Neural cell (in vitro differentiated cells): ENCODE measurements around the gene TRAM2. TPM values are rescaled to one million over a fixed set of nuclear protein-coding genes. Genes with fewer than 3 reads are reported as not detected.

Experiments
- H2AFZ ChIP-seq: fragments of 200-600, 300-800 bp; sonication (generic), shearing (Covaris generic); 2 replicates; pipeline ENCODE4 v1.6.0; 2014; ENCODE audit warnings: low read depth, mild to moderate bottlenecking, antibody characterized with exemption, low read length, moderate library complexity
- H3F3A ChIP-seq: fragments of 200-600 bp; shearing (Covaris generic); 2 replicates; pipeline ENCODE4 v1.6.1; 2016; ENCODE audit warnings: mild to moderate bottlenecking, moderate library complexity, mixed read lengths, antibody characterized with exemption, low read length; ENCODE audit not compliant: insufficient read depth, poor library complexity, severe bottlenecking
- H3K27ac ChIP-seq: fragments of 200-600, 300-800 bp; sonication (generic), shearing (Covaris generic); 2 replicates; pipeline ENCODE4 v1.5.1; 2014; ENCODE audit warnings: mild to moderate bottlenecking, low read length, moderate library complexity
- H3K27me3 ChIP-seq: fragments of 300-800, 200-600 bp; sonication (generic), shearing (Covaris generic); 2 replicates; pipeline ENCODE4 v1.6.0; 2014; ENCODE audit warnings: mild to moderate bottlenecking, low read depth, low read length, moderate library complexity; ENCODE audit not compliant: insufficient read depth
- H3K36me3 ChIP-seq: fragments of 300-800, 200-600 bp; sonication (generic), shearing (Covaris generic); 2 replicates; pipeline ENCODE4 v1.5.1; 2014; ENCODE audit warnings: mild to moderate bottlenecking, antibody characterized with exemption, low read length, moderate library complexity; ENCODE audit not compliant: insufficient read depth
- H3K4me2 ChIP-seq: fragments of 300-800, 200-600 bp; sonication (generic), shearing (Covaris generic); 2 replicates; pipeline ENCODE4 v1.6.0; 2014; ENCODE audit warnings: mild to moderate bottlenecking, low read length
- H3K4me3 ChIP-seq: fragments of 300-800, 200-600 bp; sonication (generic), shearing (Covaris generic); 2 replicates; pipeline ENCODE4 v1.5.1; 2014; ENCODE audit warnings: mild to moderate bottlenecking, low read length, moderate library complexity
- H3K79me2 ChIP-seq: fragments of 200-600 bp; shearing (Covaris generic); replicated peaks from 2 replicates; pipeline ENCODE4 v1.6.0; 2014; ENCODE audit warnings: mild to moderate bottlenecking, low read length, moderate library complexity; ENCODE audit not compliant: insufficient read depth
- H3K9ac ChIP-seq: fragments of 300-800, 200-600 bp; sonication (generic), shearing (Covaris generic); 2 replicates; pipeline ENCODE4 v1.6.1; 2016; ENCODE audit warnings: mild to moderate bottlenecking, low read length, mixed read lengths
- H3K9me2 ChIP-seq: fragments of 200-600 bp; shearing (Covaris generic); 2 replicates; pipeline ENCODE4 v1.6.1; 2016; ENCODE audit warnings: mild to moderate bottlenecking, low read length, mixed read lengths; ENCODE audit not compliant: insufficient read depth
- H3K9me3 ChIP-seq: fragments of 200-600, 300-800 bp; sonication (generic), shearing (Covaris generic); 2 replicates; pipeline ENCODE4 v1.6.1; 2016; ENCODE audit warnings: mild to moderate bottlenecking, mixed run types, low read length, moderate library complexity, mixed read lengths
- H4K20me1 ChIP-seq: fragments of 200-600 bp; shearing (Covaris generic); 2 replicates; pipeline ENCODE4 v1.6.1; 2016; ENCODE audit warnings: mild to moderate bottlenecking, mixed run types; ENCODE audit not compliant: insufficient read depth
- CTCF ChIP-seq: fragments of 450-650 bp; IDR thresholded peaks from 2 replicates; pipeline ENCODE4 v1.5.1; 2014; ENCODE audit warnings: antibody characterized with exemption, mild to moderate bottlenecking, moderate library complexity; ENCODE audit not compliant: poor library complexity, severe bottlenecking
- EP300 ChIP-seq: fragments of 450-650 bp; conservative IDR thresholded peaks from 2 replicates; pipeline ENCODE4 v1.6.1; 2014; ENCODE audit warnings: antibody characterized with exemption, mild to moderate bottlenecking, moderate library complexity; ENCODE audit not compliant: poor library complexity, severe bottlenecking
- EZH2 ChIP-seq: fragments of 200-600, 300-800 bp; shearing (Covaris generic), sonication (generic); IDR thresholded peaks from 2 replicates; pipeline ENCODE4 v1.6.1; 2014; ENCODE audit warnings: antibody characterized with exemption, low read length, borderline replicate concordance, mild to moderate bottlenecking; ENCODE audit not compliant: insufficient read depth, poor library complexity, severe bottlenecking
- MXI1 ChIP-seq: fragments of 450-650 bp; conservative IDR thresholded peaks from 2 replicates; pipeline ENCODE4 v1.6.1; 2014; ENCODE audit warnings: antibody characterized with exemption, mild to moderate bottlenecking; ENCODE audit not compliant: poor library complexity, severe bottlenecking
- POLR2AphosphoS5 ChIP-seq: IDR thresholded peaks from 2 replicates; pipeline ENCODE4 v1.6.1; 2012
- RAD21 ChIP-seq: fragments of 450-650 bp; conservative IDR thresholded peaks from 2 replicates; pipeline ENCODE4 v1.6.1; 2014; ENCODE audit warnings: antibody characterized with exemption, mild to moderate bottlenecking, moderate library complexity
- SMC3 ChIP-seq: fragments of 450-650 bp; conservative IDR thresholded peaks from 2 replicates; pipeline ENCODE4 v1.6.1; 2014; ENCODE audit warnings: antibody characterized with exemption, mild to moderate bottlenecking, moderate library complexity; ENCODE audit not compliant: poor library complexity
- TAF1 ChIP-seq: IDR thresholded peaks from 2 replicates; pipeline ENCODE4 v1.6.1; 2012; ENCODE audit warnings: low read depth
- polyA plus RNA-seq: library from polyadenylated mRNA; depleted of rRNA; stranded (reverse); fragments of >200 nt; gene quantifications from 2 replicates; pipeline ENCODE4 v1.2.3, GENCODE V29; 2014
- TF ChIP-seq, protein P1 (sequence below): IDR thresholded peaks from 2 replicates; pipeline ENCODE4 v1.6.1; 2012; ENCODE audit warnings: borderline replicate concordance

The TRAM2 gene
- polyA plus RNA-seq, 1 donor from 2014 or later: 0.41 TPM

- H3K9me2 ChIP-seq: no peaks in the 10 kb centered on the region
- H2AFZ ChIP-seq: no peak overlapping the region
- H3F3A ChIP-seq: no peaks in the 10 kb centered on the region
- H3K4me3 ChIP-seq: no peak overlapping the region
- H3K4me2 ChIP-seq: no peak overlapping the region
- no peaks in the 10 kb centered on the region for H3K79me2 ChIP-seq
- H3K9ac ChIP-seq: no peak overlapping the region
- H3K36me3 ChIP-seq: no peaks in the 10 kb centered on the region
- TF ChIP-seq MXI1 (no peak), CTCF (no peak), POLR2AphosphoS5 (no peak), EZH2 (no peak), EP300 (no peak), SMC3 (no peak), RAD21 (no peak), TAF1 (no peak)
- TF ChIP-seq, protein P1, sequence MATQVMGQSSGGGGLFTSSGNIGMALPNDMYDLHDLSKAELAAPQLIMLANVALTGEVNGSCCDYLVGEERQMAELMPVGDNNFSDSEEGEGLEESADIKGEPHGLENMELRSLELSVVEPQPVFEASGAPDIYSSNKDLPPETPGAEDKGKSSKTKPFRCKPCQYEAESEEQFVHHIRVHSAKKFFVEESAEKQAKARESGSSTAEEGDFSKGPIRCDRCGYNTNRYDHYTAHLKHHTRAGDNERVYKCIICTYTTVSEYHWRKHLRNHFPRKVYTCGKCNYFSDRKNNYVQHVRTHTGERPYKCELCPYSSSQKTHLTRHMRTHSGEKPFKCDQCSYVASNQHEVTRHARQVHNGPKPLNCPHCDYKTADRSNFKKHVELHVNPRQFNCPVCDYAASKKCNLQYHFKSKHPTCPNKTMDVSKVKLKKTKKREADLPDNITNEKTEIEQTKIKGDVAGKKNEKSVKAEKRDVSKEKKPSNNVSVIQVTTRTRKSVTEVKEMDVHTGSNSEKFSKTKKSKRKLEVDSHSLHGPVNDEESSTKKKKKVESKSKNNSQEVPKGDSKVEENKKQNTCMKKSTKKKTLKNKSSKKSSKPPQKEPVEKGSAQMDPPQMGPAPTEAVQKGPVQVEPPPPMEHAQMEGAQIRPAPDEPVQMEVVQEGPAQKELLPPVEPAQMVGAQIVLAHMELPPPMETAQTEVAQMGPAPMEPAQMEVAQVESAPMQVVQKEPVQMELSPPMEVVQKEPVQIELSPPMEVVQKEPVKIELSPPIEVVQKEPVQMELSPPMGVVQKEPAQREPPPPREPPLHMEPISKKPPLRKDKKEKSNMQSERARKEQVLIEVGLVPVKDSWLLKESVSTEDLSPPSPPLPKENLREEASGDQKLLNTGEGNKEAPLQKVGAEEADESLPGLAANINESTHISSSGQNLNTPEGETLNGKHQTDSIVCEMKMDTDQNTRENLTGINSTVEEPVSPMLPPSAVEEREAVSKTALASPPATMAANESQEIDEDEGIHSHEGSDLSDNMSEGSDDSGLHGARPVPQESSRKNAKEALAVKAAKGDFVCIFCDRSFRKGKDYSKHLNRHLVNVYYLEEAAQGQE: no peak
- H4K20me1 ChIP-seq: no peaks in the 10 kb centered on the region
- H3K27ac ChIP-seq: no peak overlapping the region
- no peaks in the 10 kb centered on the region for H3K9me3 ChIP-seq
- H3K27me3 ChIP-seq: no peaks in the 10 kb centered on the region
Observed at GRCh38 chr6:52560462-52560861, 16.4 kb downstream of the TRAM2 start.

DNA sequence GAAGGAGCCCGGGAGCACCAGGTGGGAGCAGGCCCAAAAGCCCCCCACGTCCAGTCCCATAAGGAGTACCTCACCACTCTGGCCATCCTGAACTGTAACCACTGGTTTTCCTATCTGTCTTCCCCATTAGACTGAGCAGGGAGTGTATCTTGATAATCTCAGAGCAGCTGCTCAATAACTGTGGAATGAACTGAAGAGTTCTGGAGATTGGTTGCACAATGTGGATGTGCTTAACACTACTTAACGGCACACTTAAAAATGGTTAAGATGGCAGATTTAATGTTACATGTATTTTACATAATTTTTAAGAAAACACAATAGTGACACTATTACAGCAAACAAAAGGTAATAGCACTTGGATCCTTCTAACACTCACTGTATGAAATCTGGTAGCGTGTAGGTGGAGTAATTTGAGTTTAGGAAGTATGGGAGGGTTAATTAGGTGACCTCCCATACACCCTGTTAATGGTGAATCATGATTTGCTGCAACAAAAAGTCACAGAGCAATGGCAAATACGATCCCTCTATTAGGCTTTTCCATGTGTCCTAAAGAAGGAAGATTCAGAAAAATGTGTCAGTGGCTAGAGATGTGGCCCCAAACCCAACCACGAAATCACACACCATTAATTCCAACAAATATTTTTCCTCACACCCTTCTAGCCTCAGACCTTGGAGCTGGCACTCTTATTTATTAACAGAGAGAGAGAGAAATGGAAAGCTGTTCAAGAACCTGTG, 18.4 kb downstream of the TRAM2 start:
- no peak overlapping the region for H3K4me2 ChIP-seq
- H3K27ac ChIP-seq: no peak overlapping the region
- H4K20me1 ChIP-seq: no peaks in the 10 kb centered on the region
- H3K27me3 ChIP-seq: no peaks in the 10 kb centered on the region
- H3K4me3 ChIP-seq: no peak overlapping the region
- no peaks in the 10 kb centered on the region for H3K79me2 ChIP-seq
- no peaks in the 10 kb centered on the region for H3F3A ChIP-seq
- H3K9ac ChIP-seq: no peak overlapping the region
- H3K9me3 ChIP-seq: no peaks in the 10 kb centered on the region
- H3K9me2 ChIP-seq: no peaks in the 10 kb centered on the region
- no peaks in the 10 kb centered on the region for H3K36me3 ChIP-seq
- no peak for TF ChIP-seq EZH2
- no peak for TF ChIP-seq TAF1
- TF ChIP-seq, protein P1: no peak
- TF ChIP-seq EP300: no peak
- no peak for TF ChIP-seq RAD21
- TF ChIP-seq MXI1: no peak
- H2AFZ ChIP-seq: no peak overlapping the region
